Posterior vena cava (tissue), 2 donors: ENCODE measurements around the gene SLCO2A1. TPM values are rescaled to one million over a fixed set of nuclear protein-coding genes. Genes with fewer than 3 reads are reported as not detected.
A peak's percentile ranks its signal among the peaks of the same experiment; 100 is the strongest.

Source experiments
- DNase-seq: peaks from one replicate; pipeline ENCODE4 v3.0.0-alpha.2; 2020; ENCODE audit warnings: low spot score
- intact Hi-C, 2 donors: fragments of 100-400 bp; cut with DNase I; formaldehyde crosslinking; loops; one replicate each; pipeline versions ENCODE4 v1.14.1 to v1.14.2; 2022 to 2023
- total RNA-seq, 2 donors: library from RNA; stranded (reverse); fragmentation: NEBNext Ultra II Directional; extraction: Animal tissue kit (Norgen Biotek cat#: 25700); gene quantifications; one replicate each; pipeline ENCODE4 v1.2.1, GENCODE V29; 2021
- donor health status: DM: yes; HTN: yes; CAD: no.
- donor health status: DM: yes; HTN: yes; CAD: no.

Gene SLCO2A1
- total RNA-seq, 2 donors from 2014 or later = 87.8 to 102 TPM

- intact Hi-C loops = no loop called here
- no peak for DNase-seq
Measured at GRCh38 chr3:133931084-133931483, 98.6 kb downstream of the SLCO2A1 start.

- intact Hi-C loops = no loop called here
- no peak for DNase-seq
Measured at GRCh38 chr3:133930341-133930933, 99.3 kb downstream of the SLCO2A1 start.

- DNase-seq = no peak
- intact Hi-C loops = no loop called here
Measured at GRCh38 chr3:133928903-133929607, 100.7 kb downstream of the SLCO2A1 start.

- intact Hi-C loops = no loop called here
- no peak for DNase-seq
Measured at GRCh38 chr3:133928136-133928893, 101.4 kb downstream of the SLCO2A1 start.

- peak; percentile 85 for DNase-seq
- intact Hi-C loops = loop anchor here in 1 of 2 donors (2.0 kb wide), 1 partner anchor 111 kb away; no protein-coding TSS in a partner anchor
Measured at GRCh38 chr3:133927540-133928066, 102.1 kb downstream of the SLCO2A1 start.

GRCh38 chr3:133926736-133927539, 102.8 kb downstream of the SLCO2A1 start:
- DNase-seq = no peak
- intact Hi-C loops = loop anchor here in 1 of 2 donors (2.0 kb wide), 1 partner anchor 110 kb away; no protein-coding TSS in a partner anchor

- intact Hi-C loops = loop anchor here in 1 of 2 donors (2.0 kb wide), 1 partner anchor 109 kb away; no protein-coding TSS in a partner anchor
- DNase-seq = no peak
Measured at GRCh38 chr3:133925960-133926735, 103.6 kb downstream of the SLCO2A1 start.

- intact Hi-C loops = no loop called here
Measured at GRCh38 chr3:133924041-133924440, 105.7 kb downstream of the SLCO2A1 start.

GRCh38 chr3:133921592-133921991, 108.1 kb downstream of the SLCO2A1 start:
- intact Hi-C loops = no loop called here
- DNase-seq = no peak

More at GRCh38 chr3:133924041-133924440, 105.7 kb downstream of the SLCO2A1 start:
- DNase-seq = no peak

- intact Hi-C loops = no loop called here
- DNase-seq = no peak
Measured at GRCh38 chr3:133917144-133917543, 112.6 kb downstream of the SLCO2A1 start.

GRCh38 chr3:133915685-133916658, 113.8 kb downstream of the SLCO2A1 start:
- intact Hi-C loops = no loop called here

GRCh38 chr3:133914839-133915600, 114.7 kb downstream of the SLCO2A1 start:
- intact Hi-C loops = no loop called here

More at GRCh38 chr3:133915685-133916658, 113.8 kb downstream of the SLCO2A1 start:
- DNase-seq = no peak

GRCh38 chr3:133910422-133910821, 119.3 kb downstream of the SLCO2A1 start:
- intact Hi-C loops = no loop called here
- no peak for DNase-seq

More at GRCh38 chr3:133914839-133915600, 114.7 kb downstream of the SLCO2A1 start:
- DNase-seq = no peak

GRCh38 chr3:133905376-133905775, 124.3 kb downstream of the SLCO2A1 start:
- no peak for DNase-seq
- intact Hi-C loops = no loop called here

- intact Hi-C loops = no loop called here
Measured at GRCh38 chr3:133901847-133902246, 127.9 kb downstream of the SLCO2A1 start.

GRCh38 chr3:133901083-133901482, 128.6 kb downstream of the SLCO2A1 start:
- DNase-seq = no peak
- intact Hi-C loops = no loop called here

More at GRCh38 chr3:133901847-133902246, 127.9 kb downstream of the SLCO2A1 start:
- DNase-seq = no peak
